Smooth muscle cell (in vitro differentiated cells): ENCODE results near the gene RALGPS1. TPM values are rescaled to one million over a fixed set of nuclear protein-coding genes. Genes with fewer than 3 reads are reported as not detected.

Experiments
- DNase-seq: peaks from one replicate; lab custom pipeline; 2025; ENCODE audit not compliant: unreplicated experiment; lab: John Stamatoyannopoulos, UW
- H2AFZ ChIP-seq: fragments of 200-600 bp; sonication (generic); 2 replicates; pipeline ENCODE4 v1.6.0; 2016; ENCODE audit warnings: antibody characterized with exemption, low read depth, mild to moderate bottlenecking
- H3F3A ChIP-seq: fragments of 200-600 bp; sonication (generic); 2 replicates; pipeline ENCODE4 v1.6.0; 2017; ENCODE audit warnings: antibody characterized with exemption, low read depth
- H3K27ac ChIP-seq: fragments of 200-600 bp; sonication (generic); 2 replicates; pipeline ENCODE4 v1.5.1; 2016; ENCODE audit warnings: low read depth, mild to moderate bottlenecking
- H3K27me3 ChIP-seq: fragments of 200-600 bp; sonication (generic); 2 replicates; pipeline ENCODE4 v1.6.1; 2016; ENCODE audit warnings: low read depth, mild to moderate bottlenecking
- H3K36me3 ChIP-seq: fragments of 200-600 bp; sonication (generic); 2 replicates; pipeline ENCODE4 v1.5.1; 2016; ENCODE audit warnings: low read depth
- H3K4me1 ChIP-seq: fragments of 200-600 bp; sonication (generic); 2 replicates; pipeline ENCODE4 v1.5.1; 2016; ENCODE audit warnings: low read depth
- H3K4me2 ChIP-seq: fragments of 200-600 bp; sonication (generic); 2 replicates; pipeline ENCODE4 v1.6.0; 2016; ENCODE audit warnings: mild to moderate bottlenecking
- H3K4me3 ChIP-seq: fragments of 200-600 bp; sonication (generic); 2 replicates; pipeline ENCODE4 v1.5.1; 2016; ENCODE audit warnings: mild to moderate bottlenecking
- H3K79me2 ChIP-seq: fragments of 200-600 bp; sonication (generic); 2 replicates; pipeline ENCODE4 v1.6.0; 2016; ENCODE audit warnings: low read depth, mild to moderate bottlenecking
- H3K9ac ChIP-seq: fragments of 200-600 bp; sonication (generic); 2 replicates; pipeline ENCODE4 v1.6.0; 2016; ENCODE audit warnings: low read depth
- H3K9me3 ChIP-seq: fragments of 200-600 bp; sonication (generic); replicated peaks from 2 replicates; pipeline ENCODE4 v1.5.1; 2016; ENCODE audit warnings: low read depth
- H4K20me1 ChIP-seq: fragments of 200-600 bp; sonication (generic); 2 replicates; pipeline ENCODE4 v1.6.0; 2016; ENCODE audit warnings: low read depth
- CTCF ChIP-seq: fragments of 200-600 bp; sonication (generic); IDR thresholded peaks from 2 replicates; pipeline ENCODE4 v1.5.1; 2017; ENCODE audit warnings: borderline replicate concordance, mild to moderate bottlenecking, antibody characterized with exemption; ENCODE audit not compliant: insufficient read depth, poor library complexity, severe bottlenecking
- WGBS: methylation state at CpG from one replicate; pipeline ENCODE4 v1.1.7; 2016; ENCODE audit warnings: low lambda C conversion rate; 5-methylcytosine and 5-hydroxymethylcytosine counted together
- polyA plus RNA-seq: library from polyadenylated mRNA; unstranded; fragments of >200 nt; fragmentation: Nextera tagmentation; extraction: Ambion mirVana; gene quantifications from 2 replicates; pipeline ENCODE4 v1.2.1, GENCODE V29; 2016
- total RNA-seq: library from RNA; depleted of rRNA; stranded (reverse); fragments of >200 nt; gene quantifications from 2 replicates; pipeline ENCODE4 v1.2.3, GENCODE V29; 2014

RALGPS1 gene
- total and polyA plus RNA-seq, 2 experiments from 2014 or later, result 2.1 to 4.0 TPM

GRCh38 chr9:127177665-127178265 is 263.2 kb downstream of the RALGPS1 start:
- no peaks in the 10 kb centered on the region for H3K79me2 ChIP-seq
- 100% methylated on average over 3 of the region's 3 CpGs for WGBS
- DNase-seq, result no peak
- no peak overlapping the region for H3K27ac ChIP-seq
- no peaks in the 10 kb centered on the region for H3K27me3 ChIP-seq
- no peak for TF ChIP-seq CTCF
- H3K9me3 ChIP-seq, result no peaks in the 10 kb centered on the region
- H2AFZ ChIP-seq, result no peak overlapping the region
- no peak overlapping the region for H3K4me3 ChIP-seq
- no peak overlapping the region for H3K4me2 ChIP-seq
- H3K9ac ChIP-seq, result no peak overlapping the region
- no peaks in the 10 kb centered on the region for H3K4me1 ChIP-seq
- no peaks in the 10 kb centered on the region for H4K20me1 ChIP-seq
- H3F3A ChIP-seq, result no peaks in the 10 kb centered on the region
- no peaks in the 10 kb centered on the region for H3K36me3 ChIP-seq

GRCh38 chr9:127178686-127179632 is 264.4 kb downstream of the RALGPS1 start:
- no peaks in the 10 kb centered on the region for H3F3A ChIP-seq
- TF ChIP-seq CTCF, result no peak
- H2AFZ ChIP-seq, result no peak overlapping the region
- no peaks in the 10 kb centered on the region for H4K20me1 ChIP-seq
- H3K27ac ChIP-seq, result no peak overlapping the region
- H3K4me2 ChIP-seq, result peak overlapping the region; percentile 35
- no peaks in the 10 kb centered on the region for H3K79me2 ChIP-seq
- H3K9ac ChIP-seq, result no peak overlapping the region
- H3K4me1 ChIP-seq, result no peaks in the 10 kb centered on the region
- H3K9me3 ChIP-seq, result no peaks in the 10 kb centered on the region
- no peaks in the 10 kb centered on the region for H3K27me3 ChIP-seq
- H3K36me3 ChIP-seq, result no peaks in the 10 kb centered on the region
- 59% methylated on average over 12 of the region's 12 CpGs for WGBS
- no peak for DNase-seq
- H3K4me3 ChIP-seq, result no peak overlapping the region

- H3K9me3 ChIP-seq, result no peaks in the 10 kb centered on the region
- H3F3A ChIP-seq, result no peaks in the 10 kb centered on the region
- no peaks in the 10 kb centered on the region for H3K36me3 ChIP-seq
- no peaks in the 10 kb centered on the region for H3K27me3 ChIP-seq
- no peak for TF ChIP-seq CTCF
- no peak overlapping the region for H2AFZ ChIP-seq
- H3K27ac ChIP-seq, result no peak overlapping the region
- H3K9ac ChIP-seq, result no peak overlapping the region
- H3K4me3 ChIP-seq, result no peak overlapping the region
- no peak for DNase-seq
- H3K4me2 ChIP-seq, result no peak overlapping the region
- no peaks in the 10 kb centered on the region for H3K4me1 ChIP-seq
- H4K20me1 ChIP-seq, result no peaks in the 10 kb centered on the region
- H3K79me2 ChIP-seq, result no peaks in the 10 kb centered on the region
- WGBS, result 97% methylated on average over 15 of the region's 15 CpGs
Observed at GRCh38 chr9:127179633-127180441, 265.3 kb downstream of the RALGPS1 start.
